Keratinocyte (primary cell): ENCODE data around the gene CACNB4. TPM values are rescaled to one million over a fixed set of nuclear protein-coding genes. Genes with fewer than 3 reads are reported as not detected.

Experiments
- DNase-seq: peaks from one replicate; pipeline ENCODE4 v3.0.0-alpha.2; 2011; ENCODE audit warnings: low read depth, missing footprints, low spot score
- FAIRE-seq: peaks from 2 replicates; lab custom pipeline; 2011; peaks lifted over from hg19 to GRCh38; lab: Jason Lieb, UNC
- H2AFZ ChIP-seq: 2 replicates; pipeline ENCODE4 v1.6.0; 2012; ENCODE audit warnings: low read length, control low read depth, inconsistent platforms; ENCODE audit not compliant: control insufficient read depth
- H3K27ac ChIP-seq: 2 replicates; pipeline ENCODE4 v1.5.1; 2011; ENCODE audit warnings: low read length; ENCODE audit not compliant: control insufficient read depth, insufficient read depth
- H3K27me3 ChIP-seq: 3 replicates; pipeline ENCODE4 v1.6.0; 2011; ENCODE audit warnings: low read length; ENCODE audit not compliant: control insufficient read depth, insufficient read depth; ENCODE audit errors: extremely low read depth
- H3K36me3 ChIP-seq, 2 experiments: 2 replicates in 1 of 2; 3 replicates in 1 of 2; pipeline ENCODE4 v1.5.1; 2011; ENCODE audit warnings: low read length in 2 of 2, mild to moderate bottlenecking in 1 of 2; ENCODE audit not compliant: control insufficient read depth in 2 of 2, insufficient read depth in 2 of 2; ENCODE audit errors: extremely low read depth in 1 of 2
- H3K4me1 ChIP-seq: 3 replicates; pipeline ENCODE4 v1.5.1; 2011; ENCODE audit warnings: low read length; ENCODE audit not compliant: control insufficient read depth, insufficient read depth; ENCODE audit errors: extremely low read depth
- H3K4me2 ChIP-seq: 3 replicates; pipeline ENCODE4 v1.6.0; 2011; ENCODE audit warnings: low read depth, low read length; ENCODE audit not compliant: control insufficient read depth, insufficient read depth; ENCODE audit errors: extremely low read depth
- H3K4me3 ChIP-seq, 3 experiments: fragments of 200-600 bp in 1 of 3; sonication (generic) in 1 of 3; 2 replicates in 2 of 3; 3 replicates in 1 of 3; pipeline ENCODE4 v1.5.1; 2011 to 2016; ENCODE audit warnings: low read length in 3 of 3, mild to moderate bottlenecking in 3 of 3, control low read depth in 2 of 3, inconsistent platforms in 1 of 3, low read depth in 1 of 3, mixed read lengths in 1 of 3, mixed run types in 1 of 3, moderate library complexity in 1 of 3; ENCODE audit not compliant: control insufficient read depth in 2 of 3, insufficient read depth in 2 of 3; ENCODE audit errors: extremely low read depth in 1 of 3
- H3K79me2 ChIP-seq: 2 replicates; pipeline ENCODE4 v1.6.0; 2012; ENCODE audit warnings: low read length; ENCODE audit not compliant: control insufficient read depth, insufficient read depth
- H3K9ac ChIP-seq: 3 replicates; pipeline ENCODE4 v1.6.0; 2011; ENCODE audit warnings: low read length; ENCODE audit not compliant: control insufficient read depth, insufficient read depth; ENCODE audit errors: extremely low read depth
- H3K9me1 ChIP-seq: 3 replicates; pipeline ENCODE4 v1.6.0; 2011; ENCODE audit warnings: low read length; ENCODE audit not compliant: control insufficient read depth, insufficient read depth; ENCODE audit errors: extremely low read depth
- H3K9me3 ChIP-seq: 2 replicates; pipeline ENCODE4 v1.5.1; 2012; ENCODE audit warnings: low read depth, low read length; ENCODE audit not compliant: control insufficient read depth
- H4K20me1 ChIP-seq: 3 replicates; pipeline ENCODE4 v1.6.0; 2011; ENCODE audit warnings: low read length; ENCODE audit not compliant: control insufficient read depth, insufficient read depth; ENCODE audit errors: extremely low read depth
- EZH2 ChIP-seq: IDR thresholded peaks from one replicate; pipeline ENCODE4 v1.6.1; 2012; ENCODE audit warnings: inconsistent platforms, mild to moderate bottlenecking, low read length, moderate library complexity
- dilution Hi-C: fragments of 300-500 bp; cut with MboI; formaldehyde crosslinking; loops from one replicate; pipeline ENCODE4 v1.7.0; 2020; ENCODE audit warnings: low sequenced_read_pairs; ENCODE audit not compliant: extremely low pct_ligation_motif_present
- polyA plus RNA-seq, 5 experiments: library from polyadenylated mRNA; depleted of rRNA in 3 of 5; stranded (reverse) in 3 of 5; stranded (forward) in 1 of 5; unstranded in 1 of 5; fragments of >200 nt; gene quantifications; 1 replicate in 1 of 5; 2 replicates in 3 of 5; 3 replicates in 1 of 5; pipeline versions ENCODE4 v1.2.1 to v1.2.3, GENCODE V29; 2011 to 2012; ENCODE audit warnings: missing spikeins in 2 of 5, low read depth in 1 of 5, low replicate concordance in 1 of 5
- TF ChIP-seq, protein P1 (sequence below), 3 experiments: IDR thresholded peaks in 1 of 3; conservative IDR thresholded peaks in 1 of 3; optimal IDR thresholded peaks in 1 of 3; 2 replicates in 2 of 3; 3 replicates in 1 of 3; pipeline versions ENCODE3 to v1.5.1; 2011; ENCODE audit warnings: low read length in 3 of 3, mild to moderate bottlenecking in 3 of 3, moderate library complexity in 2 of 3, control low read depth in 1 of 3, inconsistent platforms in 1 of 3; ENCODE audit not compliant: insufficient read depth in 2 of 3; ENCODE audit errors: extremely low read depth in 1 of 3

The CACNB4 gene
- polyA plus RNA-seq, 1 donor (not counting 4 experiments of a cell fraction or from before 2014, with no cell fraction given) = 0.30 TPM

DNA sequence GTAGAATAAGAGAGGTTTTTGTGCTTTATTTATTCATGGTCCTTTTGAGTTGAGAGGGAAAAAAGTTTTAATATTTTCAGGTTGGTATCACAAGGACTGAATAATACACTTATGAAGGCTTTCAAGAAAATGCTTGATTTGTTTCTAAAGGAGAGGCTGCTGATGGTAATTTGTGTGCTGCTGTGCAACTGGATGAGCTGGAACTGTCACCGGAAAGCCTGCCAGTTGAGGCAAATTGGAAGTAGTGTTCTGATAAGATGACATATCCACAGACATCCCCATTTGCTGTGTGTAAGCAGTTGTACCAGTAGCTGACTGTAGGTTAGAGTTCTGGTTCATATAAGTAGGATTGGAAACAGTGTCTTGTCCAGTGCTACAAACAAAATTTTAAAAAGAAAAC, 21.6 kb upstream of the CACNB4 start:
- H3K36me3 ChIP-seq = no peaks in the 10 kb centered on the region
- peak; percentile 36 for FAIRE-seq
- H3K4me3 ChIP-seq = no peak overlapping the region
- H3K4me2 ChIP-seq = no peak overlapping the region
- no peaks in the 10 kb centered on the region for H3K79me2 ChIP-seq
- H3K9me1 ChIP-seq = no peaks in the 10 kb centered on the region
- no peak overlapping the region for H3K9ac ChIP-seq
- no peak for DNase-seq
- H3K4me1 ChIP-seq = no peaks in the 10 kb centered on the region
- H3K27ac ChIP-seq = no peak overlapping the region
- no peak for TF ChIP-seq EZH2
- TF ChIP-seq, protein P1, sequence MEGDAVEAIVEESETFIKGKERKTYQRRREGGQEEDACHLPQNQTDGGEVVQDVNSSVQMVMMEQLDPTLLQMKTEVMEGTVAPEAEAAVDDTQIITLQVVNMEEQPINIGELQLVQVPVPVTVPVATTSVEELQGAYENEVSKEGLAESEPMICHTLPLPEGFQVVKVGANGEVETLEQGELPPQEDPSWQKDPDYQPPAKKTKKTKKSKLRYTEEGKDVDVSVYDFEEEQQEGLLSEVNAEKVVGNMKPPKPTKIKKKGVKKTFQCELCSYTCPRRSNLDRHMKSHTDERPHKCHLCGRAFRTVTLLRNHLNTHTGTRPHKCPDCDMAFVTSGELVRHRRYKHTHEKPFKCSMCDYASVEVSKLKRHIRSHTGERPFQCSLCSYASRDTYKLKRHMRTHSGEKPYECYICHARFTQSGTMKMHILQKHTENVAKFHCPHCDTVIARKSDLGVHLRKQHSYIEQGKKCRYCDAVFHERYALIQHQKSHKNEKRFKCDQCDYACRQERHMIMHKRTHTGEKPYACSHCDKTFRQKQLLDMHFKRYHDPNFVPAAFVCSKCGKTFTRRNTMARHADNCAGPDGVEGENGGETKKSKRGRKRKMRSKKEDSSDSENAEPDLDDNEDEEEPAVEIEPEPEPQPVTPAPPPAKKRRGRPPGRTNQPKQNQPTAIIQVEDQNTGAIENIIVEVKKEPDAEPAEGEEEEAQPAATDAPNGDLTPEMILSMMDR (optimal IDR thresholded peaks at IDR 0.05 in 1 of 3, IDR thresholded peaks at IDR 0.05 in 1 of 3, conservative IDR thresholded peaks at IDR 0.05 in 1 of 3; ENCODE audit: extremely low read depth in 1 of 3, insufficient read depth in 2 of 3, low read length in 3 of 3) = no peak
- no peak overlapping the region for H2AFZ ChIP-seq
- no peaks in the 10 kb centered on the region for H4K20me1 ChIP-seq
- H3K9me3 ChIP-seq = no peaks in the 10 kb centered on the region
- H3K27me3 ChIP-seq = no peaks in the 10 kb centered on the region
- dilution Hi-C loops = no loop called here

DNA sequence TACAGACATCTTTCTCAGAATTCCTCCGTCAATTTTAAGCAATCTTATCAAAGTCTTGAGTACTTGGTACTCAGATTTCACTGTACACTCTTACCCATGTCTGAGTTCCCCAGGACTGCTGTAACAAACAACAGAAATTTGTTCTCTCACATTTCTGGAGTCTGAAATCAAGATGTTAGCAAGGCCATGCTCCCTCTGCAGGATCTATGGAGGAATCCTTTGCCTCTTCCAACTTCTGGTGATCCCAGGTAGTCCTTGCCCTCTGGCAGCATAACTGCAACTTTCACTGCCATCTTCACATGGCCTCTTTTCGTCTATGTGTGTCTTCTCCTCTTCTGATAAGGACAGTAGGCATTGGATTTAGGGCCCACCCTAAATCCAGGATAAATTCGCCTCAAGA, 17.1 kb upstream of the CACNB4 start:
- Histone ChIP-seq H2AFZ (no peak overlapping the region), H3K9ac (no peak overlapping the region), H3K27ac (no peak overlapping the region), H3K27me3 (no peaks in the 10 kb centered on the region), H3K9me1 (no peaks in the 10 kb centered on the region), H3K36me3 (no peaks in the 10 kb centered on the region), H4K20me1 (no peaks in the 10 kb centered on the region), H3K4me3 (no peak overlapping the region), H3K4me1 (no peaks in the 10 kb centered on the region), H3K4me2 (no peak overlapping the region), H3K79me2 (no peaks in the 10 kb centered on the region), H3K9me3 (no peaks in the 10 kb centered on the region)
- TF ChIP-seq, protein P1 (optimal IDR thresholded peaks at IDR 0.05 in 1 of 3, IDR thresholded peaks at IDR 0.05 in 1 of 3, conservative IDR thresholded peaks at IDR 0.05 in 1 of 3; ENCODE audit: extremely low read depth in 1 of 3, insufficient read depth in 2 of 3, low read length in 3 of 3) = peak; percentile 11 to 35 (median 33)
- no peak for TF ChIP-seq EZH2
- FAIRE-seq = no peak
- DNase-seq = no peak
- dilution Hi-C loops = no loop called here
